Motor neuron (in vitro differentiated cells): ENCODE results near the gene CDK5RAP2. TPM values are rescaled to one million over a fixed set of nuclear protein-coding genes. Genes with fewer than 3 reads are reported as not detected.
A peak's percentile ranks its signal among the peaks of the same experiment; 100 is the strongest.

ENCODE experiments used
- ATAC-seq, 8 experiments: fragments of 200-7000 bp; cut with Tn5 transposase; replicated peaks in 6 of 8; 2 replicates each; pipeline ENCODE4 v1.8.0; 2021; ENCODE audit warnings: mild to moderate bottlenecking in 8 of 8, moderate library complexity in 8 of 8
- H3K27ac ChIP-seq, 2 donors: fragments of 250-450 bp; sonication (Bioruptor Pico); 2 replicates each; pipeline ENCODE4 v1.9.0; 2021; ENCODE audit warnings: antibody characterized with exemption in 2 of 2, mild to moderate bottlenecking in 2 of 2, moderate library complexity in 1 of 2
- H3K4me1 ChIP-seq, 2 donors: fragments of 250-450 bp; sonication (Bioruptor Pico); replicated peaks in 1 of 2; 2 replicates each; pipeline ENCODE4 v1.6.1; 2021; ENCODE audit warnings: antibody characterized with exemption in 2 of 2, mild to moderate bottlenecking in 2 of 2, moderate library complexity in 1 of 2
- H3K4me3 ChIP-seq, 5 donors: fragments of 250-450 bp; sonication (Bioruptor Pico); 2 replicates each; pipeline ENCODE4 v1.9.0; 2021; ENCODE audit warnings: antibody characterized with exemption in 5 of 5, mild to moderate bottlenecking in 5 of 5, moderate library complexity in 4 of 5
- WGBS, 10 experiments: fragments of 450-650 bp; shearing (Covaris generic); methylation state at CpG; one replicate each; pipeline ENCODE4 v1.0.0; 2022; 5-methylcytosine and 5-hydroxymethylcytosine counted together
- in situ Hi-C, 9 experiments: fragments of 400-800 bp; cut with MboI; loops; one replicate each; pipeline ENCODE4 v1.15.0; 2021; ENCODE audit warnings: low sequenced_read_pairs in 9 of 9, low pct_unique_long_range_greater_than_20kb in 2 of 9; ENCODE audit not compliant: unreplicated experiment in 9 of 9
- total RNA-seq, 8 experiments: library from RNA; unstranded; fragments of 300-600 nt; gene quantifications; 2 replicates each; pipeline versions ENCODE4 v1.2.3 to v1.2.4, GENCODE V29; 2022

CDK5RAP2 gene
- total RNA-seq, 8 experiments from 2014 or later, result 14.1 to 60.0 (median 34.4) TPM

DNA sequence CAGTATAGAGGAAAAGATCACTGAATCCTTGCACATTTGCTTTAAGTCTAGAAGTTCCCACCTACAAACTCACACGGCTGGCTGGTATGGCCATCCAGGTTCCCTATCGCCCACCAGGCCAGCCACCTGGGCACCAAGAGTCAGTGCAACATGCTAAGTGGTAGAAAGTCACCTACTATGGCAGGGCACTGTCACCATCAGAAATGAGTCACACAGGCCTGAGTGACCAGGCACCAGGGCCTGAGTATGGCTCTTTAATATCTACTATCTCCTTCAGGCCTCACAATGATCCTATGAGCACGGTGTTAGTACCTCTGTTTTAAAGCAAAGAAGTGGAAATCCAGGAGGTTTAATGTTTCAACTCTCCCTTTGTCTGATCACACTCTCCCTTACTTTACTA lies 156.2 kb downstream of the CDK5RAP2 start:
- 80 to 100% (median 100%) methylated on average over 1 to 2 of the region's 3 CpGs; no CpG with 5 or more reads in 4 of the 10 experiments for WGBS, 10 experiments
- H3K4me3 ChIP-seq, result no peak overlapping the region
- peaks cover 7 to 9% of the 10 kb centered on the region in 2 donors for H3K4me1 ChIP-seq
- in situ Hi-C loops, result no loop called here
- no peak overlapping the region for H3K27ac ChIP-seq
- peak in 1 of 8 experiments; percentile 20 for ATAC-seq

DNA sequence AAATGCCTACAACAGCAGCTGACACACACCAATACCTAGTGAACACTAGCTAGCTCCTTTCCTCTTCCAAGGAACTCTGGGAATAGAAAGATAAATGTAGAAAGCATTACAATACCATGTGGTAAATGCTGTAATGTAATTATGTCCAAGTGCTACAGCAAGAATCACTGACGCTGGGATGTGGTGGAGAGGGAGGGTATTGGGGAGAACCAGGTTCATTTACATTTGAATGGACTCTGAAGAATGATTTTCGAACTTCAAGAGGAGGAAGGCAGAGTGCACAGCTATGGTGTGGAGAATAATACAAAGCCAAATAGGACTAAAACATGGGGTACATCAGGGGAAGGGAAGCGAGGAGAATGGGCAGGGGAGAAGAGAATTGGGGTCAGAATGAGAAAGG lies 158.0 kb downstream of the CDK5RAP2 start:
- no peak overlapping the region for H3K27ac ChIP-seq
- in situ Hi-C loops, result no loop called here
- WGBS, 10 experiments, result 0 to 100% (median 36%) methylated on average over 1 to 3 of the region's 3 CpGs; no CpG with 5 or more reads in 1 of the 10 experiments
- peak in 5 of 8 experiments; percentile 52 to 85 (median 75) for ATAC-seq
- H3K4me3 ChIP-seq, result no peak overlapping the region
- peaks cover 7 to 9% of the 10 kb centered on the region in 2 donors for H3K4me1 ChIP-seq

DNA sequence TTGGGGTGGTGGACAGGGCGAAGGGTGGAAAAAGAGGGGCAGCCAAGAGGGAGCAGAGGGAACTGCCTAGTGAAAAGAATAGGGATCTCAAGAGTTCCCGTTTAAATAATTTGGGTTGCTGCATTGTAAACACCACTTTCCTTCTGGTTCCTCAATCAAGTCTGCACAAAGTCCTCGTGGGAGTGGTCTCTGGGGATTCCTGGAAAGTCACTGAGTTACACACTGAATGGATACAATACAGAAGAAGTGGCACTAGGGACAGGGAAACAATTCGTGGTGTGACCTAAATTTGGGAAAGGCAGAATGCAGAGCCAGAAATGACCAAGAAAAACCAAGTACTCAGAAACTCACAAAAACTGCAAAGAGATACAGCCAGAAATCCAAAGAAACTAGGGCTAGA lies 161.7 kb downstream of the CDK5RAP2 start:
- 67 to 100% (median 79%) methylated on average over 1 to 4 of the region's 4 CpGs; no CpG with 5 or more reads in 3 of the 10 experiments for WGBS, 10 experiments
- no peak for ATAC-seq
- no peak overlapping the region for H3K4me3 ChIP-seq
- no peak overlapping the region for H3K27ac ChIP-seq
- in situ Hi-C loops, result no loop called here
- peaks cover 8 to 14% of the 10 kb centered on the region in 2 donors for H3K4me1 ChIP-seq

DNA sequence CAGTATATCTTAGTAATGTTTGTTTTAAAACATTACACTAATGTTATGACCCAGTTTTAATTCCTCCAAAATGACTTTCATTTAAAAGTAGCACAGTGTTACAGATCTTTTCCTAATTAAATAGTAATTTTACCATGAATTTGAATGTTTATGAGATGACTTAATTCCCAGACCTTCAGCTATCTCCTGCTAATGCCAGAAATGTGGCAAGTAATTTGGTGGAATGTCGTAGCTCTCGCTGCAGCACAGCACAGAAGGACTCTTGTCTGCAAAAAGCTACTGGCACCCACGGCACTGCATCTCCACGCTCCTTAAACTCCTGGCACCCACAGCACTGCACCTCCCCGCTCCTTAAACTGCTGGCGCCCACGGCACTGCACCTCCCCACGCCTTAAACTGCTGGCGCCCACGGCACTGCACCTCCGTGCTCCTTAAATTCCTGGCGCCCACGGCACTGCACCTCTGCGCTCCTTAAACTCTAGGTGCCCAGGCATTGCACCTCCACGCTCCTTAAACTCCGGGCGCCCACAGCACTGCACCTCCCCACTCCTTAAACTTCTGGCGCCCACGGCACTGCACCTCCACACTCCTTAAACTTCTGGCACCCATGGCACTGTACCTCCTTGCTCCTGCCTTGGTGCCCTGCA lies 163.1 kb downstream of the CDK5RAP2 start:
- in situ Hi-C loops, result no loop called here
- 47 to 100% (median 91%) methylated on average over 2 to 16 of the region's 19 CpGs; no CpG with 5 or more reads in 3 of the 10 experiments for WGBS, 10 experiments

DNA sequence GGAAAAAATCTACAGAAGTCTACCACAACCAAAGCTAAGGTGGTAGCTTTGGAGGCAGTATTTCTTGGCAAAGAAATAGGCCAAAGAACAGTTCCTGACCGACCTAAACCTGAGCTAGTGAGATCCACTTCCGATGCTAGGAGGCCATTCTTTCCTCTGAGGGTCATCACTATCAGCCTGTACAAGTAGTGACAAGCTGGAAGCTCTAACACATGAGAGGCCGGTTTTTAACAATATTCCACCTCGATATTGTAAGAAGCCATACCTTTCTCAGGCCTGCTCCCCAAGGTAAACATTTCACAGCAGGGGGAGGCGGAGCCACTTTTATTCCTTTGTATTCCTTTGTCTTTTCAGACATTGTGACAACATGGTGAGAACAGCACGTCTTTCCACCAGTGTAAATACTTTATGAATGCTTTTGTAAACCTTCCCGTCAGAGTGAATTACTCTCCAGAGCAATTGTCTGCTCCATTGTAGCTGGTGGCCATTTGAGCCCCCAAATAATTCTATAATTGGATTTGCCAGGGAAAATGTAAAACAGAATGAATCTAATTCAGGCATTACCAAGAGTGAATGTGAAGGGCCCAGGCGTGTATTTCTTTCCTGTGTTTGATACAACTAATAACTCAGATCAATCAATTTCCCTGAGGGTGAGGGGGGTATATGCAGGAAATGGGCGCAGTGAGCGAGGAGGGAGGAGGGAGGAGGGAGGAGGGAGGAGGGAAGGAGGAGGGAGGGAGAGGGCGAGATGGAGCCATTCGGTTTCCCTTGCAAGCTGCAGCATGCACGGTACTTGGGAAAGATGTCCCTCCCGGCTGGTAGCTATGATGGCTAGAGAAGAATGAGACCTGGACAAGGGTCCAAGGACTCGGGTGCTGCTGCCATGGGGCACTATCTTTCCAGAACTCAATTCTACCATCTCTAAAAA lies 166.6 kb downstream of the CDK5RAP2 start:
- H3K4me1 ChIP-seq, result peaks cover 4 to 5% of the 10 kb centered on the region in 2 donors
- ATAC-seq, result peak in 2 of 8 experiments; percentile 22 to 81
- H3K27ac ChIP-seq, result no peak overlapping the region
- no peak overlapping the region for H3K4me3 ChIP-seq
- in situ Hi-C loops, result no loop called here
- WGBS, 10 experiments, result 0 to 97% (median 66%) methylated on average over 1 to 9 of the region's 15 CpGs; no CpG with 5 or more reads in 1 of the 10 experiments

More for the DNA sequence above, 163.1 kb downstream of the CDK5RAP2 start:
- no peak for ATAC-seq
- H3K4me3 ChIP-seq, result no peak overlapping the region
- H3K4me1 ChIP-seq, result peaks cover 4 to 5% of the 10 kb centered on the region in 2 donors
- H3K27ac ChIP-seq, result no peak overlapping the region

GRCh38 chr9:120412425-120412951 lies 167.5 kb downstream of the CDK5RAP2 start:
- peak in 4 of 8 experiments; percentile 7 to 71 (median 51) for ATAC-seq
- in situ Hi-C loops, result no loop called here
- Histone ChIP-seq H3K27ac (no peak overlapping the region), H3K4me1 (peaks cover 4 to 5% of the 10 kb centered on the region in 2 donors), H3K4me3 (no peak overlapping the region)
- 50 to 100% (median 83%) methylated on average over 1 to 4 of the region's 4 CpGs; no CpG with 5 or more reads in 2 of the 10 experiments for WGBS, 10 experiments

- Histone ChIP-seq H3K27ac (no peak overlapping the region), H3K4me3 (no peak overlapping the region), H3K4me1 (peaks cover 4 to 5% of the 10 kb centered on the region in 2 donors)
- in situ Hi-C loops, result no loop called here
- 92 to 100% (median 100%) methylated on average over 2 to 4 of the region's 5 CpGs; no CpG with 5 or more reads in 1 of the 10 experiments for WGBS, 10 experiments
- no peak for ATAC-seq
Observed at GRCh38 chr9:120411862-120412424, 168.0 kb downstream of the CDK5RAP2 start.

DNA sequence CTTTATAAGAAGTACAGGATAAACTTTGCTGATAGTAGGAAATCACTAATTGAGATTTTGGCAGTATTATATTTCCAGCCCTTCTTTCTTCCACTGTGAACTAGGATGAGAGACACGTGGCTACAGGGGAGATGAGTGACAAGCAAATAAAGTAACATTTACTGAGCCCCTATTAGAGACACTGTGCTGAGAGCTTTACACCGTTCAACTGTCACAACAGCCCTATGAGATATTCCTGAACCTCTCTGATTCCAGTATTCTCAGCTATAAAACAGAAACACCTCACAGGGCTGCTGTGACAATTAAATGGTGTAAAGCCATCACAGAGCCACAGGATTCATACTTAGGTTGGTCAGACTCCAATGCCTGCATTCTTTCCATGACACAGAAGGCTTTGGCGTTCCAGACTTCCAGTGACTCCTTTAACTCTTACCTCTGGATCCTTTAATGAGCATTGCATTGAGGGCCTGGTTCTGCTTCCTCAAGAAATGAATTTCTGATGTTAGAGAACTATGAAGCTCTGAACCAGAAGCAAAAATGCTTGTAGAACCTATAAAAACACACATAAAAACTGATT lies 169.0 kb downstream of the CDK5RAP2 start:
- peaks cover 5 to 6% of the 10 kb centered on the region in 2 donors for H3K4me1 ChIP-seq
- H3K4me3 ChIP-seq, result no peak overlapping the region
- in situ Hi-C loops, result no loop called here
- no peak for ATAC-seq
- H3K27ac ChIP-seq, result no peak overlapping the region
- WGBS, 10 experiments, result 51 to 100% (median 88%) methylated on average over 1 to 3 of the region's 3 CpGs; no CpG with 5 or more reads in 2 of the 10 experiments

GRCh38 chr9:120408680-120409258 lies 171.2 kb downstream of the CDK5RAP2 start:
- in situ Hi-C loops, result no loop called here
- ATAC-seq, result no peak
- 80 to 100% (median 96%) methylated on average over 2 to 10 of the region's 14 CpGs; no CpG with 5 or more reads in 3 of the 10 experiments for WGBS, 10 experiments
- peaks cover 7 to 14% of the 10 kb centered on the region in 2 donors for H3K4me1 ChIP-seq
- H3K27ac ChIP-seq, result no peak overlapping the region
- no peak overlapping the region for H3K4me3 ChIP-seq

DNA sequence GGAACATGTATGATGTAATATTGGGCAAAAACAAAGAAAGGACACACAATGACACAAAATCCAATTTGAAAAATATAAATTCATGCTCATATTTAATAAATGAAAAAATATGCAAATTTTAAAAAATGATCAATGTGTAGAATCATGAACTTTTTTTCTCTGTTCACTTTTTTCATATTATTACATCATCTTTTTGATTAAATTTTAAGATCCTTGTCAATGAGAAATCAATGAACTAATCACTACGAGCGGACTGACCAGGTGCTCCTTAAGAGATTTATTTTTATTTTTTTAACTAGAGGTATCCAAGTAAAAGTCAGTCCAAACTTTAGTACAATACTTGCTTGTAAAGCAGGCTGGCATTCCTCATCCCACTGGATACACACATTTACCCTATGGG lies 174.1 kb downstream of the CDK5RAP2 start:
- H3K27ac ChIP-seq, result no peak overlapping the region
- ATAC-seq, result no peak
- in situ Hi-C loops, result no loop called here
- peaks cover 6 to 15% of the 10 kb centered on the region in 2 donors for H3K4me1 ChIP-seq
- WGBS, 10 experiments, result 70 to 100% (median 100%) methylated on average over 2 of the region's 2 CpGs; no CpG with 5 or more reads in 1 of the 10 experiments
- H3K4me3 ChIP-seq, result no peak overlapping the region

GRCh38 chr9:120405134-120405533 lies 174.8 kb downstream of the CDK5RAP2 start:
- in situ Hi-C loops, result no loop called here
- H3K27ac ChIP-seq, result no peak overlapping the region
- H3K4me1 ChIP-seq, result peaks cover 6 to 15% of the 10 kb centered on the region in 2 donors
- no peak overlapping the region for H3K4me3 ChIP-seq
- ATAC-seq, result no peak
- WGBS, 10 experiments, result 89 to 100% (median 92%) methylated on average over 1 of the region's 1 CpG; no CpG with 5 or more reads in 7 of the 10 experiments

DNA sequence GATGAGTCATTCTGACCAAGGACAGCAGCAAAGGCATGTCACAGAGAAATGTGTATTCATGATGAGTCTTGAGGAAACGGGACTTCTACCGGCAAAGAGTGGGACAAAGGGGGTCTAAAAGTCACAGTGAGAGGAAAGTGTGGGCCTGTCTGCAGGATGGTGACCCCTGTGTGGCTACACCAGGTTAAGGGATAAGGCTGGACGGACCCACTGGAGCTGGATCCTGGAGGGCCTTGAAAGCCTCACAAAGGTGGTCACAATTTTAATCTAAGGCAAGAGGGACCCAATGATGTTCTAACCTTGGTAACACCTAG lies 176.5 kb downstream of the CDK5RAP2 start:
- Histone ChIP-seq H3K4me1 (peaks cover 6 to 15% of the 10 kb centered on the region in 2 donors), H3K27ac (peak overlapping the region in 1 of 2 donors; percentile 37), H3K4me3 (no peak overlapping the region)
- in situ Hi-C loops, result no loop called here
- WGBS, 10 experiments, result 0 to 100% (median 80%) methylated on average over 1 to 2 of the region's 3 CpGs; no CpG with 5 or more reads in 5 of the 10 experiments
- no peak for ATAC-seq
